Stimulated activated CD4-positive, alpha-beta T cell treated with anti-CD3 and anti-CD28 coated beads, Interleukin-1b, Interleukin-23, amount 100 ng/mL, for 48 hours (primary cell): Measurements from ENCODE around the gene BUB1B.

Experiments used
- DNase-seq: peaks from one replicate; pipeline ENCODE4 v3.0.0-alpha.2; 2020

The BUB1B gene

DNA sequence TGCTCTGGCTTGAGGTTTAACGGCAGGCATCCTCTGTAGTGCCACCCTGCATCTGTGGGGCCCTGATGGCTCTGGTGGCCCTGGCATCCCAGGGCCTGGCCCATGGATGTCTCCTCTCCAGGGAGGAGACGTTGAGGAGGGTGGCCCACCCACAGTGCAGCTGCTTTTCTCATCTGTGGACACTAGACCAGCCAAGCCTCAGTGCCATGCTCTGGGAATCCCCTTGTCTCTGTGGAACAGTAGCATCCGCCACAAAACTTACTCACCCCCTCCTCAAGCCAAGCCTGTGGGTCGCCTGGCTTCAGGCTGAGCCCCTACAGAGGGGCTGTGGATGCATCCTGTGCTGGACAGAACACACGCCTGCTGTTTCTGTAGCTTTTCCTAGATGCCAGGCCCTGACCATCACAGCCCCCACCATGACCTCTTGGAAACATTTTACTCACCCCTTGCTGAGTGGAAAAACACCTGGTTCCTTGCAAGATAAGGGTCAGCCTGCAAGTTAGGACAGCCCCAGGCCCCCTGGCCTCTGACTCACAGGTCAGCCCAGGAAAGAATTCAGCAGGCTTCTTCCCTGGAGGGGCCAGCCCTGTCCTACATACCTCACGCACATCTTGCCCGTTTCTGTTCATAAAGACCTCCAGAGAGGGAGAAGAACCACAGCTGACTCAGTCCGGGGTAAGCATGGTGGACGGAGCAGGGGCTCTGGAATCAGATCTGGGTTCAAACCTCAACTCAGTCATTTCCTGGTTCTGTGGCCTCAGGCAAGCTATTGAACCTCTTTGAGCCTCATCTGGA lies 97.0 kb downstream of the BUB1B start:
- no peak for DNase-seq

DNA sequence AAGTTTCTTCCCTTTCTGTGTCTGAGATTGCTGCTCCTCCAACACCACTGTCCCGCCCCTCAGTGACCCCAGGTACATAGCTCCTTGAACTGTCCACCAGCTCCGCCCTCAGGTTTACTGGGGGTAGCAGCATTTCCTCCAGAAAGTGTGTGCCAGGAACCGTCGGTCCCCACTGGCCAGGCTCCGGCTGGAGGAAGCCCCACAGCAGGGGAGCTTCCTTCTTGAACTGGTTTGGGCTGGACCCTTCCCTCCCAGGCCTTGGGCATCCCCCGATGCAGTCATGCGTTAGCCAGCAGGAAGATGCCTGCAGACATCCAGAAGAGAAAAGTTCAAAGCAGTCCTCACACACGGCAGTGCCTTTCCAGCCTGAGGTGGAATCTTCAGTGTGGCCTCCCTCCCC lies 97.7 kb downstream of the BUB1B start:
- DNase-seq = no peak

DNA sequence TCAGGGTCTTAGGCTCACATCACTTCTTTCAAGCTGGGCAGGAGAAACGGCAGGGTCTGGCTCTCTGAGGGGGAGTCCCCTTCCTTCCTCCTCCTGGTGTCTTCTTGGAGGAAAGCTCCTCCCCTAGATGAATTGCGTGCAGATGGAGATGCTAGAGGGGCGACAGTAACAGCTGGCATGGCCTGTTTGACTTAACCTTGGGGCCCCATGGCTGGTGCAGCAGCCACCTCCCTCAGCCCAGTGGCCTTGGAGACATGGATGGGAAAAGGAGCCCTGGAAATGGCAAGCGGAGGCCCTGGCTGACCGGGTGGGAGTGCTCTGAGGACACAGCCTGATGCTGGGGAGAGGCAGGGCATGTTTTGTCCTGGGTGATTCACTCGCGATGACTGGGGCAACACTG lies 98.2 kb downstream of the BUB1B start:
- DNase-seq = no peak

DNA sequence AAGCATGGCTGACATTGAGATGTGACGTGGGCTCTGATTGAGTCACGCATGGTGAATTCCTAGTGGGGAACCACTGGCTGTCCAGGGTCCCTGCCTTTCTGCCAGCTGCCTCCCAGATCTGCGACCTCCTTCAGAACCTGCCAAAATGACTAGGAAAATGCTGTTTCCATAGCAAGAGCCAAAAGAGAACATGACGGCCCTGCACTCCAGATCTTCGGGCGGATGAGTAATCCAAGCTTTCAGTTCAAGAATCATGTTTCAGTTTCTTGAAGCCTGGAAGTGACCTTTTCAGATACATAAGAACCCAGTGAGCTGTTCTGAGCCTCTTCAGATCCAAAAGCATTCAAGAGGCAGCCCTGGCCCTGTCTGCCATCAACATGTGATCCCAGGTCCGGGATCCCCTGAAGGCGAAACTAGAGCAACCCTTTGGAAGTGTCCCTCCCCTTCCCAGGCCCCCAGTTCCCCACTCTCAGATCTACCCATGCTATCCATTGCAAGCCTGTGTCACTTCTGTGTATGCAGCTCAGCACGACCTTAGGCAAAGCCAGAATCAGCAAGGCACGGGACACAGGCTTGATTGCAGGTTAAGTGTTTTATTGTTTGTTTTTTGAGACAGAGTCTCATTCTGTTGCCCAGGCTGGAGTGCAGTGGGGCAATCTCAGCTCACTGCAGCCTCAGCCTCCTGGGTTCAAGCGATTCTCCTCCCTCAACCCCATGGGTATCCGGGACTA lies 102.3 kb downstream of the BUB1B start:
- DNase-seq = no peak

DNA sequence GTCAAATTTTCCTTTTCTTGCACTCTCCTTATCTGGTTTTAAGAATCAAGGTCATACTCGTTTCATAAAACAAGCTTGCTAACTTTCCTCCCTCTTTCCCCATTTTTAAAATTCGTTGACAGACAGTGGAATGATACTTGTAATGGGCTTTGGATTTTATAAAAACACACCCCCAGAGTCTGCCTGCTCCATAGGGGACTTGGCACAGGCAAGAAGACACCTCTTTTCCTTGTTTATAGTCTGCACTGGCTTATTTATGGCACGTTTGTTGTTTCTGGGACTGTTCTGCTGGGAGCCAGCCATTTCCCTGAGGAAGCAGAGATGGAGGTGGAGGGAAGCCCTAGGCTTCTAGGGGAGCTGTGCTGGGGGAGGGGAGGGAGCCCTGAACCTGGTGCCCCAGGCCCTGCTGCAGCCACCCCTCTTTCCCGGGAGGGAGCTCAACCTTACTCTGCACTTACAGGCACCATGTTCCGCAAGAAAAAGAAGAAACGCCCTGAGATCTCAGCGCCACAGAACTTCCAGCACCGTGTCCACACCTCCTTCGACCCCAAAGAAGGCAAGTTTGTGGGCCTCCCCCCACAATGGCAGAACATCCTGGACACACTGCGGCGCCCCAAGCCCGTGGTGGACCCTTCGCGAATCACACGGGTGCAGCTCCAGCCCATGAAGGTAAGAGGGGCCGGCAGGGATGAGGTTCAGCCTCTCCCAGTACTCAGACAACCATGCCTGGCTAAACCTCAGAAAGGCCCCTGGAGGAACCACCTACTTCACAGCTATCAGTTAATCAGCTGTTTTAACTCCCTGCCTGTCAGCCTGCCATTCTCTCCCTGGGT lies 103.7 kb downstream of the BUB1B start:
- DNase-seq = no peak

DNA sequence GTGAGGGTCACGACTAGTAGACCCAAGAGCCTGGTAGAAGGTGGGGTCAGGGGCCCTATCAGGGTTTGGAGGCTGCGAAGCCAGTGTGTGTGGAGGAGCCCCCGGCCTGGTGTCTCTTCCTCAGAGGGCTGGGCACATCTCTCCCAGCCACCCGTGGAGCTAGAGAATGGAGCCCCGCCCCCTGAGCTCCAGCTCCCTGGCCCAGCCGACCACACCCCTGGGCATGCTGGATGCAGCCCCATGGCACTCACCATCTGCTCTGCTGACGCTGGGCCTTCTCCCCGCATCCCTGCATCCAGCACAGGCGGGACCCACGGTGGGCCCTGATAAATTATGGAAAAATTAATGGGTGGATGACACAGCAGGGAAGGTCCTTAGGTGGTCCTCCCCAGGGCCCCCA lies 104.5 kb downstream of the BUB1B start:
- no peak for DNase-seq

DNA sequence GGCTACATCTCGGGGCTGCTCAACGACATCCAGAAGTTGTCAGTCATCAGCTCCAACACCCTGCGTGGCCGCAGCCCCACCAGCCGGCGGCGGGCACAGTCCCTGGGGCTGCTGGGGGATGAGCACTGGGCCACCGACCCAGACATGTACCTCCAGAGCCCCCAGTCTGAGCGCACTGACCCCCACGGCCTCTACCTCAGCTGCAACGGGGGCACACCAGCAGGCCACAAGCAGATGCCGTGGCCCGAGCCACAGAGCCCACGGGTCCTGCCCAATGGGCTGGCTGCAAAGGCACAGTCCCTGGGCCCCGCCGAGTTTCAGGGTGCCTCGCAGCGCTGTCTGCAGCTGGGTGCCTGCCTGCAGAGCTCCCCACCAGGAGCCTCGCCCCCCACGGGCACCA lies 105.0 kb downstream of the BUB1B start:
- DNase-seq = no peak

DNA sequence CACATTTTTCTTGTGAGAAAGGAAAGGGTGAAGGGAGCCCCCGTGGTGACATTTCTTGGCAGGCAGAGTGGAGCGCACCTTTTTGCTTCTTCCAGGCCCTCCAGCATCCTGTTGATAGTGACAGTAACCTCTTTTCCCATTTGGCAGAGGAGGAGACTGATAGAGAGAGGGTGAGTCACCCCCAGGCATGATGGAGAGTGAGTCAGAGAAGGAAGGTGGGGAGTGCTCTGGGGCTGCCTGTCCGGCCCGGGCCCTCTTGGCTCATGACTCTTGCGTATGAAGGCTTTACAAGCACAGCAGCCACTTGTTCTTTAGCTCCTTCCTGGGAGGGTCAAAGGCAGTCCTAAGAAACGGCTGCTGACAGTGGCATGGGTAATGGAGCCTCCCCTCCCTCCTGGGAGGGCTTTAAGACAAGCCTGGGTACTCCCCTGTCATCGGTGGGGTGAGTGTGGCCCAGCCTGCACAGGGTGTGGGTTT lies 106.0 kb downstream of the BUB1B start:
- no peak for DNase-seq

DNA sequence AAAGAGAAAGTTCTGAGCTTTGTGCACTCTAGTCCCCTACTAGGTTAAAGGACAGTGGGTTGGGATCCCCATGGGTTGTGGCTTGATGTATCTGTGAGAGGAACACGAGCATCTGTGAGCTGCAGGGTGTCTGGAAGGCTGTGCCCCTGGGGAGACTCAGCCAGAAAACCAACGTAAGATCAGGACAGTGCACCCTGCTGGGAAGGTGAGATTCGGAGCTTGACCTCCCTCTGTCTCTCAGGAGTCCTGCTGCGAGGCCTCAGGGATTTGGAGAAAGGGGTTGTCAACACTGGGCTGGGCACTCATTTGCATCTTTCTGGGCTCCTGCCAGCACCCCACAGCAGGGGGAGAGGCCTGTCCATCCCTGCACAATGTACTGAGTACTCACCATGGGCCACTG lies 106.8 kb downstream of the BUB1B start:
- no peak for DNase-seq

DNA sequence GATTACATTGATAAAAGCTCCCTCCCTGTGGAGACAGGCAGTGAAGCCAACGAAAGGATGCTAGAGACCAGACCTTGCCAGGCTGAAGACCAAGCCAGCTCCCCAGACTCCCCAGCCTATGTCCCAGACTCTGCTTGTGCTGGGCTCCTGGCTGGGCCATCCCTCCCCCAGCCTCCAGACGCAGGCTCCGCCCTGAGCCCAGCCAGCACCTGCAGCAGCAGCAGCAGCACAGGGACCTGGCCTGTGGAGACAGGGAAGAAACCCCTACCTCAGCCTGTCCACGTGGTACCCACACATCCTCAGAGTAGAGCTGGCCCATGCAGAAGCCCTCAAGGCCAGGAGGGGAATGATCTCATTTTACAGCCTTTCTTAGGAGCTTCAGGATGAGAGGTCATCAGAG lies 108.7 kb downstream of the BUB1B start:
- no peak for DNase-seq

DNA sequence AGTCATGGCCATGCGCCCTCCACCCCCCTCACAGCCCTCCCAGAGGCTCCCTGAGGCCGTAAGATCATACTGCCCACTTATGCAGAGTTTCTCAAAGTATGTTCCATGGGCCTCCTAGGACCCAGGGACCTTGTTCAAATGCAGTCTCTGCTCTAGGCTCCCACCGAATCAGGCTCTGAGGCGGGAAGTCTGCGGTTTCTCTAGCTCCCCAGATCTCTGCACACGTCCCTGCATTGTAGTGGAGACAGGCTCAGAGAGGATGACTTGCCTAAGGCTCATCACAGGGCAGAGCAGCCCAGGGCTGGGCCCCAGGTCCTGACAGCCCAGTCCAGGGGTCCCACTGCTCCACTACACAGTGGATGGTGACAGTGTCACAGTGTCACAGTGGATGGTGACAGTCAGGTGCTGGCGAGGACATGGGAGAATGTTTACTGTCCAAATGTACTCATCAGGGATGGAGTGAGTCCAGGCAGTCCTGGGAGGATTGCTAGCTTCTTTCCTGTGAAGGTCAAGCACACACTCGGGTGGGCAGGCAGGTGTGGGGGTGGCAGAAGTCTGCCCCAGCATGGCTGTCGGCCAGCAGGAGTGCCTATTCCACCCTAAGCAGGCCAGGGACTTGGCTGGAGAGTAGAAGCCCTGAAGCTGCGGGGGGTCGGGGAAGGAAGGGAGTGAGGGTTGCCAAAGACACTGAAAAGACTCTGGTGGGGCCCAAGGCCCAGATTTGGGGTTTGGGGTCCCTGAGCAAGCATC lies 109.6 kb downstream of the BUB1B start:
- DNase-seq = no peak
